HG02623 (cell line): Measurements from ENCODE around the gene SLC16A7.

Experiments
- ATAC-seq: cut with Tn5 transposase; IDR thresholded peaks from one replicate; pipeline ENCODE4 v1.9.1; 2021; ENCODE audit warnings: moderate library complexity; ENCODE audit not compliant: unreplicated experiment

SLC16A7 gene

DNA sequence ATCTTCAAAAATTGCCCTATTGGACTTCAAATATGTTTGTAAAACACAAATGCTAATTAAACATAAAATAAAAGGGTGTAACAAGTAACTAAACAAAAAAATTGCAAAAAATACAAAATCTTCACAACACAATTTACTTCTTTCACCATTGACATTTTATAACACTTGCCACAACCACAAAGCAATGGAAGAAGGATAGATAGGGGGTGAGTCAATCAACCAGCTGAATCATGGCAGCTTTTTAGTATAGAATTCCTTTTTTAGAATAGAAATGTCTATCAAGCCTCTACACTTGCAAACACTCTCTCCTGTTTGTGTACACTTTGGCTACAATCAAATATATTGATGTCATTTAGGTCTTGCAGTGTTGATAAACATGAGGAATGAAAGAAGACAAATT is 232.7 kb downstream of the SLC16A7 start:
- ATAC-seq, result no peak

DNA sequence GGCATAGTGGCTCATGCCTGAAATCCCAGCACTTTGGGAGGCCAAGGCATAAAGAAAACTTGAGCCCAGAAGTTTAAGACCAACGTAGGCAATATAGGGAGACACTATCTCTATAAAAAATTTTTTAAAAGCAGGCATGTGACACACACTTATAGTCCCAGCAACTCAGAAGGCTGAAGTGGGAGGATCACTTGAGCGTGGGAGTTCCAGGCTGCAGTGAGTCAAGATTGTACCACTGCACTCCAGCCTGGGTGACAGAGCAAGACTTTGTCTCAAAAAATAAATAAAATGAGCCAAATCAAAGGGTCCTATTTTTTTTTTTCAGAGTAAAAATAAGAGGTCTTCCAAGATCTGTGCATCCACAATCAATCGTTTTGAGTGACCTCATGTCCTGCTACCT is 237.6 kb downstream of the SLC16A7 start:
- ATAC-seq, result no peak

DNA sequence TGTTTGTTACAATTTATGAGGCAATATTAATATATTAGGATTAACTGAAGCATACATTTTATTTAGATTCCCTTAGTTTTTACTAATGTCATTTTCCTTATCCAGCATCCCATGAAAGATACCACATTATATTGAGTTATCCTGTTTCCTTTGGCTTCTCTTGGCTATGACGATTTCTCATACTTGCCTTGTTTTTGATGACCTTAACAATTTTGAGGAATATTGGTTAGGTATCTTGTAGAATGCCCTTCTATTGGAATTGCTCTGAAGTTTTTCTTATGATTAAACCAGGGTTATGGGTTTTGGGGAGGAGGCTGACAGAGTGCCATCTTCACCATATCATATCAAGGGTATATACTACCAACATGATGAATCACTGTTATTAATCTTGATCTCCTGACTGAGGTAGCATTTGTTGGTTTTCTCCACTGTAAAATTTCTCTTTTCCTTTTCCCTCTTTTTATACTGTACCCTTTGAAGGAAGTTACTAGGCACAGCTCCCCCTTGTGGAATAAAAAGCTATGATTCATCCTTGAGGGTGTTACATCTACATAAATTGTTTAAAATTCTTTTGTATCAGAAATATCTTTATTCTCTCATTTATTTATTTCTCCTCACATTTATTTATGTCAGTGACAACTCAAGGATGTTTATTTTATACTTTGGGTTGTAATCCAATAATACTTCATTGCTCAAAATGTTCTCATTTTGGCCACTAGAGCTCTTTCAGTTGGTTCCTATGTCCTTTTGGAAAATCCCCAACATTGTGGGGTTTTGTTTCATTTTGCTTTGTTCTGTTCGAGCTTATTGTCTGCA is 239.0 kb downstream of the SLC16A7 start:
- peak; percentile 55 for ATAC-seq
